Skeletal muscle satellite cell (primary cell): ENCODE results near the gene TRAF7.

Source experiments
- H3K27me3 ChIP-seq: 2 replicates; pipeline ENCODE4 v1.7.0; 2013; ENCODE audit warnings: low read length; ENCODE audit not compliant: control insufficient read depth, insufficient read depth
- H3K36me3 ChIP-seq: 2 replicates; pipeline ENCODE4 v1.7.0; 2013; ENCODE audit warnings: mild to moderate bottlenecking, control low read depth, low read length; ENCODE audit not compliant: insufficient read depth
- H3K4me1 ChIP-seq: 2 replicates; pipeline ENCODE4 v1.7.0; 2013; ENCODE audit warnings: low read length; ENCODE audit not compliant: control insufficient read depth, insufficient read depth
- H3K4me2 ChIP-seq: 2 replicates; pipeline ENCODE4 v1.7.0; 2013; ENCODE audit warnings: mild to moderate bottlenecking, low read length
- H3K4me3 ChIP-seq: 2 replicates; pipeline ENCODE4 v1.7.0; 2013; ENCODE audit warnings: low read length
- H3K9ac ChIP-seq: 2 replicates; pipeline ENCODE4 v1.7.0; 2013; ENCODE audit warnings: mild to moderate bottlenecking, low read depth, low read length, moderate library complexity
- H3K9me3 ChIP-seq: replicated peaks from 2 replicates; pipeline ENCODE4 v1.7.0; 2013; ENCODE audit warnings: mild to moderate bottlenecking, control low read depth, low read length

Gene TRAF7

DNA sequence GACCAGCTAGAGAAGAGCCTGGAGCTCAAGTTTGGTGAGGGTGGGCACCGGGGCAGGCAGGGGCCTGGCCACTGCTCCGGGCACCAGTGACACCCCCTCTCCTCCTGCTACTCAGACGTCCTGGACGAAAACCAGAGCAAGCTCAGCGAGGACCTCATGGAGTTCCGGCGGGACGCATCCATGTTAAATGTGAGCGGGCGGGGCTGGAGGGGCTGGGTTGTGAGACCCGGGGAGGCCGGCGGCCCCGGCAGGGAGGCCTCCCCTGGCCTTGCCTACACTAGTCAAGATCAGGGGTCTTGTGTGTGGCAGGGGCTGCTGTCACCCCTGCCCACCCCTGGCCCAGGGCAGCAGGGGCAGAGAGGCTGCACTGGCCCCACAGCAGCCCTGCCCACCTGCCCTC lies 17.8 kb downstream of the TRAF7 start:
- Histone ChIP-seq H3K27me3 (no peaks in the 10 kb centered on the region), H3K9me3 (no peaks in the 10 kb centered on the region), H3K4me3 (no peak overlapping the region), H3K4me1 (no peaks in the 10 kb centered on the region), H3K4me2 (no peak overlapping the region), H3K36me3 (peaks cover 65% of the 10 kb centered on the region), H3K9ac (no peak overlapping the region)

DNA sequence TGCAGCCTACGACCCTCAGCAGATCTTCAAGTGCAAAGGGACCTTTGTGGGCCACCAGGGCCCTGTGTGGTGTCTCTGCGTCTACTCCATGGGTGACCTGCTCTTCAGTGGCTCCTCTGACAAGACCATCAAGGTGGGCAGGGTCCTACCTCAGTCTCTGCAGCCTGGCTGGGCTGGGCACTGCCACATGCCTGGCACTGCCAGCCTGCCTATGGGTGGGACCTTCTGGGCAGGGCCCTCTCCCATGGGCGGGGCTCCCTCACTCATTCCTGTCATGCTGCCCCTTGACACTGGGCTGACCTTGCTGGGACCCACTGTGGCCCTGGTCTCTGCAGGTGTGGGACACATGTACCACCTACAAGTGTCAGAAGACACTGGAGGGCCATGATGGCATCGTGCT lies 18.3 kb downstream of the TRAF7 start:
- no peaks in the 10 kb centered on the region for H3K27me3 ChIP-seq
- no peaks in the 10 kb centered on the region for H3K9me3 ChIP-seq
- H3K4me1 ChIP-seq: no peaks in the 10 kb centered on the region
- H3K9ac ChIP-seq: no peak overlapping the region
- no peak overlapping the region for H3K4me3 ChIP-seq
- no peak overlapping the region for H3K4me2 ChIP-seq
- H3K36me3 ChIP-seq: peaks cover 61% of the 10 kb centered on the region

DNA sequence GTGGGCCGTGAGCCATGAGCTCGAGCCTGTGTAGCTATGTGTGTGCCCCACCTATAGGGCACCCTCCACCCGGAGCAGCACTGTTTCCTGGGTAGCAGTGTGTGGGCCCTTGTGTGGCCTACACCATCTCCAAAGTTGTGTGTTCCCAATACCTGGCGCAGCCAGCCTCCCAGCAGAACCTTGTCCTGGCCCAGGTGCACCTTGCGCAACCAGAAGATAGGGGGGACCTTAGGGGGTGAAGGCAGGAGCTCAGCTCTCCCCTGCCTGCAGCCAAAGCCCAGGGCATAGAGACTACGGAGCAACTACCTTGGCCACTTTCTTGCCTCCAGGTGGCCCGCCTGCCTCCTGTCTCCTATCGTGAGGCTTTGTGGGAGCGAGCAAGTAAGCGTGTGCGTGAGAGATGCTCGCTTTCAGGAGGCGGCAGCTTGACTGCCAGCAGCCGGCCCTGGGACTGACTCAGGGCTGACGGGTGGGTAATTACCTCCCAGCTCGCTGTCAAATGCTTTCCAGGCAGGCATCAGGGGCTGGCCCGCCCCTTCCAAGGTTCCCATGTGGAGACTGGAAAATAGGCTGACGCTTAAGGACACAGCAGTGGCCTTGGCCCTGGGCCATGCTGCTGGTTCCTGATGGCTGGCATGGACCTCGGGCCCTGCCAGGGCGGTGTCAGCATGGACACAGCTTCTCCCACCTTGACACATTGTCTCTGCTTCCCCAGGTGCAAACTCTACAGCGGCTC lies 19.0 kb downstream of the TRAF7 start:
- Histone ChIP-seq H3K4me1 (no peaks in the 10 kb centered on the region), H3K27me3 (no peaks in the 10 kb centered on the region), H3K9me3 (no peaks in the 10 kb centered on the region), H3K4me2 (no peak overlapping the region), H3K4me3 (no peak overlapping the region), H3K9ac (no peak overlapping the region), H3K36me3 (peaks cover 56% of the 10 kb centered on the region)

DNA sequence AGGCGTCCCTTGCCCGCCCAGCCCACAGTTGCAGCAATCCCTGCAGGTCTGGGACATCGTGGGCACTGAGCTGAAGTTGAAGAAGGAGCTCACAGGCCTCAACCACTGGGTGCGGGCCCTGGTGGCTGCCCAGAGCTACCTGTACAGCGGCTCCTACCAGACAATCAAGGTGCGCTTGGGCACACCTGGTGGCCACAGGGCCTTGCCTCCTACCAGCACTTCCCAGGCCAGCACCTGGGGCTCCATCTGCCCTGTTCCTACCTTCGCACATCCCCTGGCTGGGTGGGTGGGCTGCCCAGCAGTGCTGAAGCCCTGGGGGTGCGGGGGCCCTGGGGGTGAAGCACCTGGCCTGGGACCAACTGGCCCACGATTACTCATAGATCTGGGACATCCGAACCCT lies 19.9 kb downstream of the TRAF7 start:
- peaks cover 55% of the 10 kb centered on the region for H3K36me3 ChIP-seq
- H3K4me3 ChIP-seq: no peak overlapping the region
- H3K9ac ChIP-seq: no peak overlapping the region
- H3K9me3 ChIP-seq: no peaks in the 10 kb centered on the region
- no peaks in the 10 kb centered on the region for H3K4me1 ChIP-seq
- H3K27me3 ChIP-seq: no peaks in the 10 kb centered on the region
- no peak overlapping the region for H3K4me2 ChIP-seq

DNA sequence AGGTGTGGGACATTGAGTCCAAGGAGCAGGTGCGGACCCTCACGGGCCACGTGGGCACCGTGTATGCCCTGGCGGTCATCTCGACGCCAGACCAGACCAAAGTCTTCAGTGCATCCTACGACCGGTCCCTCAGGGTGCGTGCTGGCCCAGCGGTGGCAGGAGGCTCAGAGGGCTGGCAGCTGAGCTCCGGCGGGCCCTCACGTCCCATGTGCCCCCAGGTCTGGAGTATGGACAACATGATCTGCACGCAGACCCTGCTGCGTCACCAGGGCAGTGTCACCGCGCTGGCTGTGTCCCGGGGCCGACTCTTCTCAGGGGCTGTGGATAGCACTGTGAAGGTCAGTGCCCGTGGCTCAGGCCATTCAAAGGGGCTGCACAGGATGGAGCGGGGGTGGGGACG lies 20.5 kb downstream of the TRAF7 start:
- Histone ChIP-seq H3K4me2 (no peak overlapping the region), H3K9me3 (no peaks in the 10 kb centered on the region), H3K4me3 (no peak overlapping the region), H3K27me3 (no peaks in the 10 kb centered on the region), H3K9ac (no peak overlapping the region), H3K36me3 (peaks cover 49% of the 10 kb centered on the region), H3K4me1 (no peaks in the 10 kb centered on the region)

DNA sequence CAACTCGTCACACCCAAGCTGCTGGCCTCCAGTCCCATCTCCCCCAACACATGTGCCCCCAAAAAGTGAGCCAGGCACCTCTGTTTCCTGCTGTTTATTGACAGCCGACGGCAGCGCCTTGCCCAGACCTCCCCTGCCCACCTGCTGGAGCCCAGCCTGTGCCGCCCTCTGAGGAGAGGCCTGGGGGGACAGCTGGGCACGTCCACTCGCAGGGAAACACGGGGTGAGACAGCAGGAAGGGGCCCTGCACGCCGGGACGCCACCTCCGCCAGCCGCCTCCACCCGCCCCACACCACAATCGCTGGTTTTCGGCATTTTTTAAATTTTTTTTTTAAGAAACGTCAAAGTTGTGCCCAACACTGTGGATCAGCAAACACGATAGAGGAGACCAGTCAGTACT lies 21.5 kb downstream of the TRAF7 start:
- no peak overlapping the region for H3K4me3 ChIP-seq
- no peaks in the 10 kb centered on the region for H3K4me1 ChIP-seq
- no peak overlapping the region for H3K4me2 ChIP-seq
- no peak overlapping the region for H3K9ac ChIP-seq
- no peaks in the 10 kb centered on the region for H3K27me3 ChIP-seq
- H3K9me3 ChIP-seq: no peaks in the 10 kb centered on the region
- H3K36me3 ChIP-seq: peaks cover 45% of the 10 kb centered on the region

DNA sequence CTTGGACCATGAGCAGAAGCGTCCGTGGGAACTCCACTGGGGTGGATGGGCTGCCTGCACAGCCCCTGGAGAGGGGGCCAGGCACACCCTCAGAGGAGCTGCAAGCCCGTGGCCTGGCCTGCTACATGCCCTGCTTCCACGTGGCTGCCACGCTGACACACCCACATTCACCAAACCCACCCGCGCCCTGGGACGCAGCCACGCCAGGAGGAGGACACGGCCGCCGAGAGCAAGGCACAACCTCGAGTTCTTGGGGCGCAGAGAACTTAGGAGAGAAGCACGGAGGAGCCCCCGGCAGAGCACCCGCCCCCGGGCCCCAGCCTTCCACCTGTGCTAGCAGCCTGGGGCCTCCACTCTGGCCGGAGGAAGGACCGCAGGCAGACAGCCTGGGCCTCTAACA lies 22.0 kb downstream of the TRAF7 start:
- Histone ChIP-seq H3K4me3 (no peak overlapping the region), H3K36me3 (peaks cover 43% of the 10 kb centered on the region), H3K9me3 (no peaks in the 10 kb centered on the region), H3K4me2 (no peak overlapping the region), H3K4me1 (no peaks in the 10 kb centered on the region), H3K9ac (no peak overlapping the region), H3K27me3 (no peaks in the 10 kb centered on the region)

DNA sequence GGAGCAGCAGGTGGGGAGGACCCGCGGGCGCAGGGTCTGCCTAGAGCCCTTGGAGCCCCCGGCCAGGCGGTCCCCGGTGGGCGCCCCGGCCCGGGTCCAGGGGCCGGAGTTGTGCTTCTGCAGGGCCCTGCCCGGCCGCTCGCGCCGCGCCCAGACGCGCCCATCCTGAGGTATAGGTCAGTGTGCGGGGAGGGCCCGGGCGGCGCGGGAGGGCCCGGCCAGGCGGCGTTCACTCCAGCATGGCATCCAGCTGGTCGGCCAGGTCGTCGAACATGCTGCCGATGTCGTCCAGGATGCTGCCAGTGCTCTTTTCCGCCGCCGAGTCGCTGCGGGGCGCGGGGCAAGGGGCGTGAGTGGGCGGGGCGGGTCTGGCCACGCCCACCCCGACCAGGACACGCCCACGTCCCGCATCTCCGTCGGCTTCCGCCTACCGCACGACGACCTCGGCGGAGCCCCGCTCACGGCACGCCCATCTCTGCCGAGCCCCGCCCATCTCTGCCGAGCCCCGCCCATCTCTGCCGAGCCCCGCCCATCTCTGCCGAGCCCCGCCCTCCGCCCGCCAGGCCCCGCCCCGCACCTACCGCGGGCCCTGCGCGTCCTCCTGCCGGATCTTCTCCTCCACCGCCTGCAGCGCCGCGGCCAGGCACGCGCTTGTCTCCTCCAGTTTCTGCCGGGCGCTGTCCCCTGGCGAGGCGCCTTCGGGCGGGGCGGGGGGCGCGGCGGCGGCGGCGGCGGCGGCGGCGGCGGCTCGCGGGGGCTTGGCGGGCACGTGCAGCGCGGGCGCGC lies 22.9 kb downstream of the TRAF7 start:
- Histone ChIP-seq H3K9me3 (no peaks in the 10 kb centered on the region), H3K4me2 (no peak overlapping the region), H3K4me3 (no peak overlapping the region), H3K4me1 (no peaks in the 10 kb centered on the region), H3K27me3 (no peaks in the 10 kb centered on the region), H3K9ac (no peak overlapping the region), H3K36me3 (peaks cover 37% of the 10 kb centered on the region)

DNA sequence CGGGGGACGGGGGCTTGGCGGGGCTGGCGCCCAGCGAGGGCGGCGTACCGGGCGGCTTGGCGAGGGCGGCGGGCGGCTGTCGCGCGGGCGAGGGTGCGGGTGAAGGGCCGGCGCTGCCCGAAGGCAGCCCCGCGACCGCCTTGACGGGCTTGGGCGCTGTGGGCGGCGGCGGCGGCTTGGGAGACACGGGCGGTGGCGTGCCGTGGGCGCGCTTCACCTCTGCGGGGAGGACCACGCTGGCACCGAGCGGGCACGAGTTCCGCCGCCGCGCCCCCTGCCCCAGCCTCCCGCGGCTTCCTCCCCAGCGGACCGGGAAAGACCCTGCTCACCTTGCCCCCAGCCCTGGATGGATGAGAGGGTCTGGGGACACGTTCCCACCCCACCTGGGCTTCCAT lies 23.5 kb downstream of the TRAF7 start:
- no peak overlapping the region for H3K9ac ChIP-seq
- no peaks in the 10 kb centered on the region for H3K4me1 ChIP-seq
- no peaks in the 10 kb centered on the region for H3K9me3 ChIP-seq
- H3K27me3 ChIP-seq: no peaks in the 10 kb centered on the region
- H3K4me2 ChIP-seq: no peak overlapping the region
- no peak overlapping the region for H3K4me3 ChIP-seq
- H3K36me3 ChIP-seq: peaks cover 33% of the 10 kb centered on the region

DNA sequence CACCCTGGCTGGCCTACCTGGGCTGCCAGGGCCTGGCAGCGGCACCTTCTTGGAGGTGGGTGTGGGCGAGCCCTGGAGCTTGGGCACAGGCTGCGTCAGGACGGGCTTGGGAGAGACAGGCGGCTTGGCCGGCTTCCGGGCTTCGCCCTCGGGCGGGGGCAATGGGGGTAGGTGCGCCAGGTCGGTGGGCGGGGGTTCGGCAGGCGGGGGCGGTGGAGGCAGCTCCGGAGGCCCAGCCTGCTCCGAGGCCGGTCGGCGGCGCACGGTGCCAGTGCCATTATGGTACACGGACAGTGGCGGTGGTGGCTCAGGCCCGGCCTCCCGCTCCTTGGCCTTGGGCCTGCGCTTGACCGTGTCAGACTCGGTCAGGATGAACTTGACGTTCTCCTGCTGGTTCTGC lies 24.0 kb downstream of the TRAF7 start:
- no peaks in the 10 kb centered on the region for H3K4me1 ChIP-seq
- no peak overlapping the region for H3K4me2 ChIP-seq
- H3K9me3 ChIP-seq: no peaks in the 10 kb centered on the region
- peaks cover 3% of the 10 kb centered on the region for H3K27me3 ChIP-seq
- no peak overlapping the region for H3K9ac ChIP-seq
- H3K36me3 ChIP-seq: peaks cover 29% of the 10 kb centered on the region
- H3K4me3 ChIP-seq: no peak overlapping the region

DNA sequence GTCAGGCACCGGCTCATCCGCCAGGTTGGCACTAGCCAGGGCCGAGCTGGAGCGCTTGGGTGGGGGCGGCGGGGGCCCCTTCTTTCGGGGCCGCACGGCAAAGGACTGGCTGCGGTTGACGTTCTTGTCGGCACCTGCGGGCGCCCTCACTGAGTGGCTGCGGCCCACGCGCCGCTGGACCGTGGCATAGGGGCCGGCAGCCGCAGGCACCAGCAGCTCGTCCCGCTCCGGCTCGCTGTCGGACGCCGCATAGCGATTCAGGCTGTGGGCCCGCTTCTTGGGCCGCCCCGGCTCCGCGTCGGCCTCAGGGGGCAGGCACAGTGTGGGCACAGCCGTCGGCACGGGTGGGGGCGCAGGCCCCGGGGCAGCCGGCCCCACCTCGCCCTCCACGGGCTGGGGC lies 24.9 kb downstream of the TRAF7 start:
- Histone ChIP-seq H3K4me3 (no peak overlapping the region), H3K4me1 (no peaks in the 10 kb centered on the region), H3K9ac (no peak overlapping the region), H3K27me3 (peaks cover 3% of the 10 kb centered on the region), H3K9me3 (no peaks in the 10 kb centered on the region), H3K36me3 (peaks cover 20% of the 10 kb centered on the region), H3K4me2 (no peak overlapping the region)
